HG02642 (cell line): ENCODE data around the gene MIF4GD.
A peak's percentile ranks its signal among the peaks of the same experiment; 100 is the strongest.
"Not testable (repeated sequence)": the region's sequence is repeated elsewhere in the genome, so short reads cannot be mapped to it uniquely, and the experiment has no call there.

Source experiments
- ATAC-seq: cut with Tn5 transposase; IDR thresholded peaks from one replicate; pipeline ENCODE4 v1.9.1; 2021; ENCODE audit warnings: mild to moderate bottlenecking; ENCODE audit not compliant: unreplicated experiment, poor library complexity

Gene MIF4GD

GRCh38 chr17:75289115-75289831, 18.2 kb upstream of the MIF4GD start, which contains the start of gene SLC25A19:
SLC25A19 (minus strand) TSS chr17:75289433; CDS start chr17:75286764, 2,669 bp downstream.
- ATAC-seq = peak; percentile 91

GRCh38 chr17:75288770-75289114, 17.7 kb upstream of the MIF4GD start:
- ATAC-seq = peak; percentile 18

- no peak for ATAC-seq
Observed at GRCh38 chr17:75288359-75288758, 17.3 kb upstream of the MIF4GD start.

- ATAC-seq = no peak
Observed at GRCh38 chr17:75287221-75287620, 16.2 kb upstream of the MIF4GD start.

- no peak for ATAC-seq
Observed at GRCh38 chr17:75285123-75285522, 14.1 kb upstream of the MIF4GD start.

- ATAC-seq = not testable (repeated sequence)
Observed at GRCh38 chr17:75280189-75280588, 9.2 kb upstream of the MIF4GD start.

GRCh38 chr17:75277664-75278071, 6.6 kb upstream of the MIF4GD start:
- no peak for ATAC-seq

- no peak for ATAC-seq
Observed at GRCh38 chr17:75273977-75274708, 3.1 kb upstream of the MIF4GD start.

GRCh38 chr17:75272848-75273184, 1.8 kb upstream of the MIF4GD start:
- no peak for ATAC-seq

GRCh38 chr17:75271955-75272847, 1.2 kb upstream of the MIF4GD start:
- ATAC-seq = no peak

GRCh38 chr17:75271233-75271954, 363 bp upstream of the MIF4GD start:
- peak; percentile 76 for ATAC-seq

GRCh38 chr17:75270218-75270965, 639 bp downstream of the MIF4GD start:
- ATAC-seq = peak; percentile 41

GRCh38 chr17:75269844-75270217, 1.2 kb downstream of the MIF4GD start:
- no peak for ATAC-seq

- no peak for ATAC-seq
Observed at GRCh38 chr17:75267411-75268232, 3.4 kb downstream of the MIF4GD start.

GRCh38 chr17:75267153-75267410, 3.9 kb downstream of the MIF4GD start:
- ATAC-seq = no peak

GRCh38 chr17:75266316-75267152, 4.5 kb downstream of the MIF4GD start:
- no peak for ATAC-seq

GRCh38 chr17:75265614-75266315, 5.3 kb downstream of the MIF4GD start:
- ATAC-seq = no peak

GRCh38 chr17:75263055-75263454, 8.0 kb downstream of the MIF4GD start:
- no peak for ATAC-seq
